GM23248 (cell line): ENCODE data around the gene KLHL6. TPM values are rescaled to one million over a fixed set of nuclear protein-coding genes. Genes with fewer than 3 reads are reported as not detected.
"Not testable (repeated sequence)": the region's sequence is repeated elsewhere in the genome, so short reads cannot be mapped to it uniquely, and the experiment has no call there.

Experiments
- DNase-seq: peaks from one replicate; pipeline ENCODE4 v3.0.0-alpha.2; 2015
- H2AFZ ChIP-seq: fragments of 200-600 bp; sonication (generic); 2 replicates; pipeline ENCODE4 v1.6.1; 2016; ENCODE audit warnings: antibody characterized with exemption
- H3F3A ChIP-seq: fragments of 200-600 bp; sonication (generic); 2 replicates; pipeline ENCODE4 v1.6.1; 2016; ENCODE audit warnings: mild to moderate bottlenecking, antibody characterized with exemption, mixed run types; ENCODE audit not compliant: insufficient read depth
- H3K27ac ChIP-seq: fragments of 200-600 bp; sonication (generic); 2 replicates; pipeline ENCODE4 v1.5.1; 2016; ENCODE audit warnings: mild to moderate bottlenecking
- H3K27me3 ChIP-seq: fragments of 200-600 bp; sonication (generic); replicated peaks from 2 replicates; pipeline ENCODE4 v1.6.1; 2016; ENCODE audit warnings: mild to moderate bottlenecking; ENCODE audit not compliant: insufficient read depth
- H3K36me3 ChIP-seq: fragments of 200-600 bp; sonication (generic); 2 replicates; pipeline ENCODE4 v1.6.1; 2016; ENCODE audit warnings: low read depth, mild to moderate bottlenecking
- H3K4me1 ChIP-seq: fragments of 200-600 bp; sonication (generic); 2 replicates; pipeline ENCODE4 v1.6.1; 2016; ENCODE audit warnings: mild to moderate bottlenecking; ENCODE audit not compliant: insufficient read depth
- H3K4me2 ChIP-seq: fragments of 200-600 bp; sonication (generic); one replicate; pipeline ENCODE4 v1.6.1; 2016; ENCODE audit warnings: mild to moderate bottlenecking; ENCODE audit not compliant: unreplicated experiment
- H3K4me3 ChIP-seq: fragments of 200-600 bp; sonication (generic); 2 replicates; pipeline ENCODE4 v1.5.1; 2016; ENCODE audit warnings: mild to moderate bottlenecking
- H3K79me2 ChIP-seq: fragments of 200-600 bp; sonication (generic); 2 replicates; pipeline ENCODE4 v1.6.1; 2016; ENCODE audit warnings: mild to moderate bottlenecking; ENCODE audit not compliant: insufficient read depth
- H3K9ac ChIP-seq: fragments of 200-600 bp; sonication (generic); 2 replicates; pipeline ENCODE4 v1.6.1; 2016; ENCODE audit warnings: mild to moderate bottlenecking
- H3K9me2 ChIP-seq: fragments of 200-600 bp; sonication (generic); 2 replicates; pipeline ENCODE4 v1.6.1; 2016; ENCODE audit warnings: mixed run types, mild to moderate bottlenecking, moderate library complexity; ENCODE audit not compliant: insufficient read depth
- H3K9me3 ChIP-seq: fragments of 200-600 bp; sonication (generic); one replicate; pipeline ENCODE4 v1.6.1; 2017; ENCODE audit warnings: low read depth
- H4K20me1 ChIP-seq: fragments of 200-600 bp; sonication (generic); 2 replicates; pipeline ENCODE4 v1.6.0; 2016; ENCODE audit not compliant: insufficient read depth
- EZH2 ChIP-seq: fragments of 200-600 bp; sonication (generic); IDR thresholded peaks from 2 replicates; pipeline ENCODE4 v1.6.1; 2018; ENCODE audit warnings: antibody characterized with exemption, mild to moderate bottlenecking; ENCODE audit not compliant: insufficient read depth, poor library complexity, severe bottlenecking
- EZH2phosphoT487 ChIP-seq: fragments of 200-600 bp; sonication (generic); IDR thresholded peaks from 2 replicates; pipeline ENCODE4 v1.6.1; 2018; ENCODE audit warnings: antibody characterized with exemption, moderate library complexity, mild to moderate bottlenecking, low read depth; ENCODE audit not compliant: insufficient read depth
- WGBS, 2 experiments: methylation state at CpG; one replicate each; pipeline ENCODE4 v1.1.6; 2015 to 2017; ENCODE audit warnings: low lambda C conversion rate in 2 of 2, low coverage in 1 of 2; ENCODE audit errors: missing lambda C conversion rate in 2 of 2; 5-methylcytosine and 5-hydroxymethylcytosine counted together
- in situ Hi-C: fragments of 300-500 bp; cut with MboI; formaldehyde crosslinking; loops from 2 replicates; pipeline ENCODE4 v1.15.0; 2020
- polyA plus RNA-seq: library from polyadenylated mRNA; unstranded; fragments of >200 nt; fragmentation: Nextera tagmentation; extraction: Ambion mirVana; gene quantifications from 2 replicates; pipeline ENCODE4 v1.2.1, GENCODE V29; 2016
- total RNA-seq: library from RNA; depleted of rRNA; stranded (reverse); fragments of >200 nt; shearing (Covaris generic); gene quantifications from 2 replicates; pipeline ENCODE4 v1.2.3, GENCODE V29; 2014

Gene KLHL6
- total and polyA plus RNA-seq, 2 experiments from 2014 or later = not detected

GRCh38 chr3:183576487-183577107, 21.1 kb upstream of the KLHL6 start:
- WGBS, 2 experiments = 15 to 17% methylated on average over 6 of the region's 6 CpGs
- in situ Hi-C loops = no loop called here
- Histone ChIP-seq H3K36me3 (no peaks in the 10 kb centered on the region), H3K9me3 (no peaks in the 10 kb centered on the region), H3K4me3 (no peak overlapping the region), H3K9ac (no peak overlapping the region), H3K27me3 (peaks cover 39% of the 10 kb centered on the region), H3K4me1 (no peaks in the 10 kb centered on the region), H2AFZ (no peak overlapping the region), H3K4me2 (no peak overlapping the region), H3K79me2 (no peaks in the 10 kb centered on the region), H3F3A (no peaks in the 10 kb centered on the region), H3K27ac (no peak overlapping the region), H4K20me1 (no peaks in the 10 kb centered on the region), H3K9me2 (no peaks in the 10 kb centered on the region)
- peak; percentile 61 for DNase-seq
- TF ChIP-seq EZH2phosphoT487 (no peak), EZH2 (no peak)

- Histone ChIP-seq H3F3A (no peaks in the 10 kb centered on the region), H3K4me1 (no peaks in the 10 kb centered on the region), H3K9ac (no peak overlapping the region), H2AFZ (no peak overlapping the region), H3K27me3 (peaks cover 29% of the 10 kb centered on the region), H3K4me3 (no peak overlapping the region), H3K79me2 (no peaks in the 10 kb centered on the region), H3K4me2 (no peak overlapping the region), H3K36me3 (no peaks in the 10 kb centered on the region), H3K9me3 (no peaks in the 10 kb centered on the region), H4K20me1 (no peaks in the 10 kb centered on the region), H3K9me2 (no peaks in the 10 kb centered on the region), H3K27ac (no peak overlapping the region)
- 52 to 54% methylated on average over 3 of the region's 3 CpGs for WGBS, 2 experiments
- TF ChIP-seq EZH2phosphoT487 (no peak), EZH2 (no peak)
- in situ Hi-C loops = no loop called here
- no peak for DNase-seq
Measured at GRCh38 chr3:183572935-183573334, 17.4 kb upstream of the KLHL6 start.

- H3K27ac ChIP-seq, H3K36me3 ChIP-seq, H3K4me3 ChIP-seq, in situ Hi-C loops, DNase-seq, H2AFZ ChIP-seq, H3K9me2 ChIP-seq, H3K9ac ChIP-seq, H3K9me3 ChIP-seq, H3K4me2 ChIP-seq, H3K4me1 ChIP-seq, H3K79me2 ChIP-seq, H3F3A ChIP-seq, H4K20me1 ChIP-seq: not testable (repeated sequence)
- H3K27me3 ChIP-seq = peaks cover 17% of the 10 kb centered on the region
- 48 to 58% methylated on average over 3 of the region's 3 CpGs for WGBS, 2 experiments
Measured at GRCh38 chr3:183570191-183570590, 14.7 kb upstream of the KLHL6 start.

GRCh38 chr3:183566880-183567279, 11.4 kb upstream of the KLHL6 start:
- Histone ChIP-seq H3K27me3 (peaks cover 8% of the 10 kb centered on the region), H3K9me3 (no peaks in the 10 kb centered on the region), H4K20me1 (no peaks in the 10 kb centered on the region), H3K4me1 (no peaks in the 10 kb centered on the region), H3K79me2 (no peaks in the 10 kb centered on the region), H3K4me2 (no peak overlapping the region), H3K27ac (no peak overlapping the region), H3K9ac (no peak overlapping the region), H2AFZ (no peak overlapping the region), H3K4me3 (no peak overlapping the region), H3K36me3 (no peaks in the 10 kb centered on the region), H3K9me2 (no peaks in the 10 kb centered on the region), H3F3A (no peaks in the 10 kb centered on the region)
- TF ChIP-seq EZH2 (no peak), EZH2phosphoT487 (no peak)
- in situ Hi-C loops = no loop called here
- DNase-seq = no peak
- 35 to 45% methylated on average over 4 of the region's 4 CpGs for WGBS, 2 experiments

- no peak overlapping the region for H3K4me2 ChIP-seq
- H3K9me2 ChIP-seq = no peaks in the 10 kb centered on the region
- no peak overlapping the region for H3K4me3 ChIP-seq
- no peaks in the 10 kb centered on the region for H3K4me1 ChIP-seq
- H3K36me3 ChIP-seq = no peaks in the 10 kb centered on the region
- no peaks in the 10 kb centered on the region for H3F3A ChIP-seq
- WGBS, 2 experiments = 53 to 57% methylated on average over 5 of the region's 5 CpGs
- in situ Hi-C loops = no loop called here
- H3K9me3 ChIP-seq = no peaks in the 10 kb centered on the region
- H2AFZ ChIP-seq = no peak overlapping the region
- TF ChIP-seq EZH2phosphoT487 = no peak
- TF ChIP-seq EZH2 = no peak
- no peak overlapping the region for H3K27ac ChIP-seq
- H3K27me3 ChIP-seq = no peaks in the 10 kb centered on the region; the same call in 1 of the 2 replicates
- DNase-seq = no peak
- no peaks in the 10 kb centered on the region for H3K79me2 ChIP-seq
- H3K9ac ChIP-seq = no peak overlapping the region
- no peaks in the 10 kb centered on the region for H4K20me1 ChIP-seq
Measured at GRCh38 chr3:183564046-183564445, 8.5 kb upstream of the KLHL6 start.
